Activated CD4-positive, alpha-beta T cell treated with anti-CD3 and anti-CD28 coated beads for 36 hours (primary cell): Measurements from ENCODE around the gene SLX9. TPM values are rescaled to one million over a fixed set of nuclear protein-coding genes. Genes with fewer than 3 reads are reported as not detected.

Source experiments
- ATAC-seq: fragments of 200-7000 bp; cut with Tn5 transposase; one replicate; pipeline ENCODE4 v1.10.0; 2021; ENCODE audit warnings: mild to moderate bottlenecking, moderate library complexity
- CTCF ChIA-PET: fragments of 350-600 bp; sonication (Branson Sonifier 250); formaldehyde crosslinking; loops from one replicate; lab custom pipeline; 2021; ENCODE audit warnings: antibody characterized with exemption; lab: Charles Lee
- POLR2A ChIA-PET: fragments of 350-600 bp; sonication (Branson Sonifier 250); formaldehyde crosslinking; loops from one replicate; lab custom pipeline; 2021; ENCODE audit warnings: antibody characterized with exemption, inconsistent platforms; lab: Charles Lee
- DNase-seq: peaks from one replicate; pipeline ENCODE4 v3.0.0-alpha.2; 2020
- H3K27ac Mint-ChIP-seq: one replicate; pipeline ENCODE4 v1.8.0; 2021; ENCODE audit warnings: mixed read lengths
- H3K27me3 Mint-ChIP-seq: one replicate; pipeline ENCODE4 v1.8.0; 2021; ENCODE audit warnings: mixed read lengths
- H3K36me3 Mint-ChIP-seq: one replicate; pipeline ENCODE4 v1.8.0; 2021; ENCODE audit warnings: low read depth, mixed read lengths
- H3K4me1 Mint-ChIP-seq: one replicate; pipeline ENCODE4 v1.8.0; 2021; ENCODE audit warnings: mixed read lengths
- H3K4me3 Mint-ChIP-seq: one replicate; pipeline ENCODE4 v1.8.0; 2021; ENCODE audit warnings: mild to moderate bottlenecking, moderate library complexity, mixed read lengths
- H3K9me3 Mint-ChIP-seq: one replicate; pipeline ENCODE4 v1.8.0; 2021; ENCODE audit warnings: low read depth, mixed read lengths
- intact Hi-C, 2 experiments: fragments of 100-400 bp; cut with DNase I in 1 of 2; cut with micrococcal nuclease in 1 of 2; formaldehyde crosslinking; loops; one replicate each; pipeline versions ENCODE4 v1.14.2 to v1.15.1; 2022 to 2024; cut with DNase I, micrococcal nuclease
- total RNA-seq, 2 experiments: library from RNA; stranded (reverse); gene quantifications; one replicate each; pipeline ENCODE4 v1.2.3, GENCODE V29; 2021

SLX9 gene
- 10 to 100 TPM; 60.8 to 68.8 TPM for total RNA-seq

GRCh38 chr21:44939532-44940115, at the start of gene SLX9:
Gene SLX9 (plus strand): TSS chr21:44940029. CDS start chr21:44940058, 29 bp downstream.
- ATAC-seq (peak; percentile 96), DNase-seq (peak; percentile 91)
- Mint-ChIP-seq H3K4me1 (peaks cover 37% of the 10 kb centered on the region), H3K27me3 (no peaks in the 10 kb centered on the region), H3K9me3 (no peaks in the 10 kb centered on the region), H3K4me3 (peak within 1 kb of the TSS; percentile 88), H3K27ac (peak within 1 kb of the TSS; percentile 86), H3K36me3 (peaks cover 28% of the 10 kb centered on the region)
- CTCF ChIA-PET: interaction anchor here (0.6 to 7.7 kb wide), 7 partner anchors 9 to 829 kb away, joined by 3 to 58 read pairs (median 4); no protein-coding TSS in a partner anchor
- POLR2A ChIA-PET: interaction anchor here (0.6 to 1.0 kb wide), 2 partner anchors 19 to 226 kb away, joined by 3 read pairs; partner anchors contain the start of gene ITGB2
- intact Hi-C loops: loop anchor here in 1 of 2 experiments (1.0 to 5.0 kb wide), 5 partner anchors 28 to 348 kb away; partner anchors contain the start of genes POFUT2, PTTG1IP and UBE2G2

- no peaks in the 10 kb centered on the region for H3K27me3 Mint-ChIP-seq
- ATAC-seq: no peak
- intact Hi-C loops: loop anchor here in 1 of 2 experiments (5.0 kb wide), 1 partner anchor 378 kb away; no protein-coding TSS in a partner anchor
- no peak overlapping the region for H3K4me3 Mint-ChIP-seq
- H3K27ac Mint-ChIP-seq: no peak overlapping the region
- ChIA-PET CTCF (interaction anchor here (0.6 kb wide), 2 partner anchors 9 to 78 kb away, joined by 3 to 4 read pairs; no protein-coding TSS in a partner anchor), POLR2A (no interaction called here)
- H3K4me1 Mint-ChIP-seq: peaks cover 5% of the 10 kb centered on the region
- no peaks in the 10 kb centered on the region for H3K9me3 Mint-ChIP-seq
- H3K36me3 Mint-ChIP-seq: peaks cover 44% of the 10 kb centered on the region
- DNase-seq: no peak
Measured at GRCh38 chr21:44890338-44890931, 49.4 kb upstream of the SLX9 start.

GRCh38 chr21:44890961-44891541, 48.8 kb upstream of the SLX9 start:
- intact Hi-C loops: loop anchor here in 1 of 2 experiments (5.0 kb wide), 1 partner anchor 379 kb away; no protein-coding TSS in a partner anchor
- peaks cover 40% of the 10 kb centered on the region for H3K36me3 Mint-ChIP-seq
- no peaks in the 10 kb centered on the region for H3K9me3 Mint-ChIP-seq
- H3K27ac Mint-ChIP-seq: no peak overlapping the region
- no peak for DNase-seq
- H3K4me1 Mint-ChIP-seq: peaks cover 5% of the 10 kb centered on the region
- no peaks in the 10 kb centered on the region for H3K27me3 Mint-ChIP-seq
- ChIA-PET POLR2A (no interaction called here), CTCF (interaction anchor here (0.6 kb wide), 1 partner anchor 79 kb away, joined by 4 read pairs; no protein-coding TSS in a partner anchor)
- ATAC-seq: no peak
- H3K4me3 Mint-ChIP-seq: no peak overlapping the region

GRCh38 chr21:44891631-44892031, 48.2 kb upstream of the SLX9 start:
- no peak for ATAC-seq
- Mint-ChIP-seq H3K27me3 (no peaks in the 10 kb centered on the region), H3K4me1 (peaks cover 5% of the 10 kb centered on the region), H3K36me3 (peaks cover 34% of the 10 kb centered on the region), H3K9me3 (no peaks in the 10 kb centered on the region), H3K4me3 (no peak overlapping the region), H3K27ac (no peak overlapping the region)
- DNase-seq: no peak
- ChIA-PET POLR2A (no interaction called here), CTCF (interaction anchor here (0.6 to 2.8 kb wide), 5 partner anchors 10 to 371 kb away, joined by 3 to 16 read pairs (median 9); no protein-coding TSS in a partner anchor)
- intact Hi-C loops: loop anchor here (1.0 to 5.0 kb wide), 5 partner anchors 19 to 379 kb away; no protein-coding TSS in a partner anchor

- intact Hi-C loops: loop anchor here (1.0 to 5.0 kb wide), 5 partner anchors 19 to 380 kb away; no protein-coding TSS in a partner anchor
- ChIA-PET CTCF (interaction anchor here (0.6 to 2.8 kb wide), 8 partner anchors 11 to 371 kb away, joined by 3 to 16 read pairs (median 4); no protein-coding TSS in a partner anchor), POLR2A (no interaction called here)
- Mint-ChIP-seq H3K27me3 (no peaks in the 10 kb centered on the region), H3K27ac (no peak overlapping the region), H3K4me1 (peaks cover 5% of the 10 kb centered on the region), H3K36me3 (peaks cover 29% of the 10 kb centered on the region), H3K4me3 (no peak overlapping the region), H3K9me3 (no peaks in the 10 kb centered on the region)
- DNase-seq (no peak), ATAC-seq (no peak)
Measured at GRCh38 chr21:44892095-44892494, 47.7 kb upstream of the SLX9 start.

- Mint-ChIP-seq H3K36me3 (peaks cover 24% of the 10 kb centered on the region), H3K27me3 (no peaks in the 10 kb centered on the region), H3K9me3 (no peaks in the 10 kb centered on the region), H3K4me1 (peaks cover 5% of the 10 kb centered on the region), H3K27ac (no peak overlapping the region), H3K4me3 (no peak overlapping the region)
- ChIA-PET POLR2A (no interaction called here), CTCF (interaction anchor here (0.6 to 2.8 kb wide), 16 partner anchors 9 to 372 kb away, joined by 3 to 16 read pairs (median 4); partner anchors contain the start of gene UBE2G2)
- DNase-seq (peak; percentile 87), ATAC-seq (peak; percentile 85)
- intact Hi-C loops: loop anchor here (1.0 to 5.0 kb wide), 5 partner anchors 18 to 380 kb away; no protein-coding TSS in a partner anchor
Measured at GRCh38 chr21:44892536-44893277, 47.1 kb upstream of the SLX9 start.

- intact Hi-C loops: loop anchor here (2.0 to 5.0 kb wide), 3 partner anchors 18 to 381 kb away; no protein-coding TSS in a partner anchor
- Mint-ChIP-seq H3K27me3 (no peaks in the 10 kb centered on the region), H3K9me3 (no peaks in the 10 kb centered on the region), H3K27ac (no peak overlapping the region), H3K4me1 (peaks cover 5% of the 10 kb centered on the region), H3K4me3 (no peak overlapping the region), H3K36me3 (peaks cover 25% of the 10 kb centered on the region)
- CTCF ChIA-PET: interaction anchor here (0.7 to 2.8 kb wide), 13 partner anchors 10 to 237 kb away, joined by 3 to 16 read pairs (median 5); partner anchors contain the start of gene UBE2G2
- POLR2A ChIA-PET: no interaction called here
- ATAC-seq (peak; percentile 9), DNase-seq (no peak)
Measured at GRCh38 chr21:44893278-44893556, 46.6 kb upstream of the SLX9 start.

- ATAC-seq: no peak
- Mint-ChIP-seq H3K9me3 (no peaks in the 10 kb centered on the region), H3K27ac (peak overlapping the region; percentile 17), H3K27me3 (no peaks in the 10 kb centered on the region), H3K36me3 (peaks cover 29% of the 10 kb centered on the region), H3K4me1 (peaks cover 5% of the 10 kb centered on the region), H3K4me3 (no peak overlapping the region)
- ChIA-PET POLR2A (interaction anchor here (1.0 kb wide), 1 partner anchor 25 kb away, joined by 3 read pairs; no protein-coding TSS in a partner anchor), CTCF (interaction anchor here (0.8 to 2.8 kb wide), 12 partner anchors 10 to 236 kb away, joined by 3 to 16 read pairs (median 4); no protein-coding TSS in a partner anchor)
- intact Hi-C loops: loop anchor here (2.0 to 5.0 kb wide), 3 partner anchors 17 to 382 kb away; no protein-coding TSS in a partner anchor
- no peak for DNase-seq
Measured at GRCh38 chr21:44893948-44894656, 45.7 kb upstream of the SLX9 start.

- DNase-seq: no peak
- CTCF ChIA-PET: interaction anchor here (0.8 to 2.8 kb wide), 7 partner anchors 14 to 100 kb away, joined by 3 to 9 read pairs (median 4); no protein-coding TSS in a partner anchor
- intact Hi-C loops: loop anchor here in 1 of 2 experiments (5.0 kb wide), 1 partner anchor 382 kb away; no protein-coding TSS in a partner anchor
- Mint-ChIP-seq H3K36me3 (peaks cover 32% of the 10 kb centered on the region), H3K27ac (no peak overlapping the region), H3K4me1 (peaks cover 5% of the 10 kb centered on the region), H3K4me3 (no peak overlapping the region), H3K27me3 (no peaks in the 10 kb centered on the region), H3K9me3 (no peaks in the 10 kb centered on the region)
- POLR2A ChIA-PET: interaction anchor here (1.0 kb wide), 1 partner anchor 24 kb away, joined by 3 read pairs; no protein-coding TSS in a partner anchor
- ATAC-seq: no peak
Measured at GRCh38 chr21:44894687-44895302, 45.0 kb upstream of the SLX9 start.
